Psoas muscle (tissue), 8 donors: ENCODE data around the gene PTPRH. TPM values are rescaled to one million over a fixed set of nuclear protein-coding genes. Genes with fewer than 3 reads are reported as not detected.

Experiments used
- ATAC-seq, 4 donors: fragments of 200-7000 bp; cut with Tn5 transposase; one replicate each; pipeline ENCODE4 v1.9.1; 2020; ENCODE audit warnings: moderate library complexity in 3 of 4, mild to moderate bottlenecking in 2 of 4
- DNase-seq, 2 donors: peaks; one replicate each; pipeline ENCODE4 v3.0.0-alpha.2; 2020
- H3K27ac ChIP-seq: fragments of 200-600 bp; one replicate; pipeline ENCODE4 v1.8.0; 2022
- H3K27me3 ChIP-seq, 3 donors: fragments of 200-600 bp in 1 of 3; one replicate each; pipeline versions ENCODE4 v1.6.1 to v1.8.0; 2013 to 2022; ENCODE audit warnings: low read length in 2 of 3, mild to moderate bottlenecking in 2 of 3, moderate library complexity in 1 of 3; ENCODE audit not compliant: insufficient read depth in 3 of 3
- H3K36me3 ChIP-seq, 2 donors: fragments of 200-600 bp in 1 of 2; one replicate each; pipeline versions ENCODE4 v1.6.1 to v1.8.0; 2013 to 2022; ENCODE audit warnings: low read depth in 1 of 2, mild to moderate bottlenecking in 1 of 2, moderate library complexity in 1 of 2; ENCODE audit not compliant: insufficient read depth in 1 of 2
- H3K4me1 ChIP-seq: fragments of 200-600 bp; one replicate; pipeline ENCODE4 v1.8.0; 2022
- H3K4me3 ChIP-seq: fragments of 200-600 bp; one replicate; pipeline ENCODE4 v1.8.0; 2022; ENCODE audit warnings: mild to moderate bottlenecking
- H3K9me3 ChIP-seq: fragments of 200-600 bp; one replicate; pipeline ENCODE4 v1.8.0; 2022
- WGBS, 3 donors: extraction: QIAGEN DNeasy Blood & Tissue Kit; methylation state at CpG; one replicate each; pipeline versions ENCODE4 v1.1.6 to v1.1.7; 2013; 5-methylcytosine and 5-hydroxymethylcytosine counted together
- intact Hi-C, 2 donors: fragments of 100-400 bp; cut with DNase I; formaldehyde crosslinking; loops; one replicate each; pipeline versions ENCODE4 v1.11.0 to v1.14.2; 2022
- polyA plus RNA-seq, 3 donors: library from polyadenylated mRNA; stranded (reverse); fragments of 200-250 nt; gene quantifications; one replicate each; pipeline ENCODE4 v1.2.3, GENCODE V29; 2013
- total RNA-seq, 4 donors: library from RNA; stranded (reverse); fragmentation: NEBNext Ultra II Directional in 2 of 4; extraction: Animal tissue kit (Norgen Biotek cat#: 25700) in 2 of 4; gene quantifications; one replicate each; pipeline versions ENCODE4 v1.2.1 to v1.2.4, GENCODE V29; 2021 to 2023
- TF ChIP-seq, protein P1 (sequence below): fragments of 200-600 bp; IDR thresholded peaks from one replicate; pipeline ENCODE4 v1.8.0; 2022; ENCODE audit warnings: antibody characterized with exemption
- donor health status: healthy with polysubstance abuse.
- donor health status: DM: no; HTN: no; CAD: no; lungs with moderate emphysema.
- donor health status: Bipolar disorder and iron deficiency.
- donor health status: healthy.
- donor health status: DM: yes; HTN: yes; CAD: no.
- donor health status: DM: no; HTN: no; CAD: no.
- donor health status: DM: no; HTN: no; CAD: no.
- donor health status: DM: yes; HTN: yes; CAD: no.

PTPRH gene
- total and polyA plus RNA-seq, 7 donors: 0.04 to 0.18 (median 0.13) TPM; not detected in 1

DNA sequence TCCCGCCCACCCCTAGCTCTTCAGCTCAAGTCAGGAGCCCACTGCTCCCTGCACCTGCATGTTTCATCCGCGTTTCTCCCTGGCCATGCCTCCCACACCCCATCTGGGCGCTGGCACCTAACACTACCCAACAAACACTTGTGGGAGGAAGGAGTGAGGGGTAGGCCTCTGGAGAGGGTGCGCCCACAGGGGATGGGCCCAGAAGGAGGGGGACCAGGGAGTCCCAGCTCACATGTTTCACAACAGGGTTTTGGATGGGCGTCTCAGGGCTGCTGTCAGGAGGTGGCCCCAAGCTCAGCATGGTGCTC lies 31.4 kb upstream of the PTPRH start:
- intact Hi-C loops: no loop called here
- TF ChIP-seq, protein P1, sequence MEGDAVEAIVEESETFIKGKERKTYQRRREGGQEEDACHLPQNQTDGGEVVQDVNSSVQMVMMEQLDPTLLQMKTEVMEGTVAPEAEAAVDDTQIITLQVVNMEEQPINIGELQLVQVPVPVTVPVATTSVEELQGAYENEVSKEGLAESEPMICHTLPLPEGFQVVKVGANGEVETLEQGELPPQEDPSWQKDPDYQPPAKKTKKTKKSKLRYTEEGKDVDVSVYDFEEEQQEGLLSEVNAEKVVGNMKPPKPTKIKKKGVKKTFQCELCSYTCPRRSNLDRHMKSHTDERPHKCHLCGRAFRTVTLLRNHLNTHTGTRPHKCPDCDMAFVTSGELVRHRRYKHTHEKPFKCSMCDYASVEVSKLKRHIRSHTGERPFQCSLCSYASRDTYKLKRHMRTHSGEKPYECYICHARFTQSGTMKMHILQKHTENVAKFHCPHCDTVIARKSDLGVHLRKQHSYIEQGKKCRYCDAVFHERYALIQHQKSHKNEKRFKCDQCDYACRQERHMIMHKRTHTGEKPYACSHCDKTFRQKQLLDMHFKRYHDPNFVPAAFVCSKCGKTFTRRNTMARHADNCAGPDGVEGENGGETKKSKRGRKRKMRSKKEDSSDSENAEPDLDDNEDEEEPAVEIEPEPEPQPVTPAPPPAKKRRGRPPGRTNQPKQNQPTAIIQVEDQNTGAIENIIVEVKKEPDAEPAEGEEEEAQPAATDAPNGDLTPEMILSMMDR: no peak
- 93 to 98% (median 95%) methylated on average over 6 of the region's 6 CpGs for WGBS, 3 donors
- no peak for ATAC-seq
- Histone ChIP-seq H3K36me3 (peaks cover 17 to 97% of the 10 kb centered on the region in 2 donors), H3K9me3 (no peaks in the 10 kb centered on the region), H3K4me1 (no peaks in the 10 kb centered on the region), H3K27me3 (no peaks in the 10 kb centered on the region), H3K4me3 (no peak overlapping the region), H3K27ac (no peak overlapping the region)
- DNase-seq: no peak

DNA sequence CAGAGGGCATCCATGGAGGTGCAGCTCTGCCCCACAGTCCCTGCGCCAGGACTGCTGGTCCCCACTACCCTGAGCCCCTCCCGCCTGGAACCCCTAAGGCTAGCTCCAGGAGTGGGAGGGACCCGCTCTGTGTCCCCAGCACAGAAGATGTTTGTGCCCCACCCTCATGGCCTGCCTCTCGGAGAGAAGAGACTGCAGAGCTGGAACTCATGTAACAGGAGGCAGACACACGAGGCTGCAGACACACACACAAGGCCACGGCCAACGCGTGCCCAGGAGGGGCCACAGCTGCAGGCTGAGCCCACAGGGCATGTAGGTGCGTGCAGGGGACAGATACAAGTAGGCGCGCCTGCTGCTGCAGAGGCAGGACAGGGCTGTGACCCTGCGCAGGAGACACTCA lies 29.7 kb upstream of the PTPRH start:
- ATAC-seq (no peak), DNase-seq (no peak)
- TF ChIP-seq, protein P1: no peak
- WGBS, 3 donors: 91 to 95% (median 93%) methylated on average over 12 of the region's 12 CpGs
- H3K27ac ChIP-seq: no peak overlapping the region
- no peak overlapping the region for H3K4me3 ChIP-seq
- no peaks in the 10 kb centered on the region for H3K27me3 ChIP-seq
- no peaks in the 10 kb centered on the region for H3K9me3 ChIP-seq
- no peaks in the 10 kb centered on the region for H3K4me1 ChIP-seq
- intact Hi-C loops: no loop called here
- peaks cover 17 to 95% of the 10 kb centered on the region in 2 donors for H3K36me3 ChIP-seq

DNA sequence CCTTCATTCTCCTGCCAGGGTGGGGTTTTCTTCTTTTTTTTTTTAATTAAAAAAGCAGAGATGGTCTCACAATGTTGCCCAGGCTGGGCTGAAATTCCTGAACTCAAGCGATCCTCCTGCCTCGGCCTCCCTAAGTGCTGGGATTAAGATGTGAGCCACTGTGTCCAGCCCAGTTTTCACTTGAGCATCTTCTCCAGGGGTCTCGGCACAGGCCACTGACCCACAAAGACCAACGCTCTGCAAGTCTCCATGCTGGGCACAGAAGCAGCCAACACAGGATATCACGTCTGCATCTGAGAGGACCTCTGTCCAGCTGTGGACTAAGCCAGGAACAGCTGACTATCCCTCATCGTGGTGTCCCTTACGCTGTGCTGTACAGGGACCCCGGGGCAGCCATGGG lies 28.7 kb upstream of the PTPRH start:
- intact Hi-C loops: no loop called here
- Histone ChIP-seq H3K27ac (no peak overlapping the region), H3K4me1 (no peaks in the 10 kb centered on the region), H3K4me3 (no peak overlapping the region), H3K36me3 (peaks cover 17 to 95% of the 10 kb centered on the region in 2 donors), H3K27me3 (no peaks in the 10 kb centered on the region), H3K9me3 (no peaks in the 10 kb centered on the region)
- 83 to 84% (median 84%) methylated on average over 8 of the region's 8 CpGs for WGBS, 3 donors
- ATAC-seq: no peak
- DNase-seq: no peak
- TF ChIP-seq, protein P1: no peak

DNA sequence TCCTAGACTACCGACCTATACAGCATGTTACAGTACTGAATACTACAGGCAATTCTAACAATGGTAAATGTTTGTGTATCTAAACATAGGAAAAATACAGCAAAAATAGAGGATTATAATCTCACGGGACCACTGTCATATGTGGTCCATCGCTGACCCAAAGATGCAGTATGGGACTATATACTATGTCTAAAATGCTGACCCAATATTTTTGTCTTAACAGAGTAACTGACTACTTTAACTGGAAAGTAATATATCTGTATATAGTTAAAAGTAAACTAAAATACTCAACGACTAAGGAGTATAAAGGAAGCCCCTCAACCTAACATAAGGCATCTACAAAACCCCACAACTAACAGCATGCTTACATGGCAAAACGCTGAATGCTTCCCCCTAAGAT lies 23.7 kb upstream of the PTPRH start:
- no peak overlapping the region for H3K4me3 ChIP-seq
- no peaks in the 10 kb centered on the region for H3K27me3 ChIP-seq
- intact Hi-C loops: no loop called here
- no peaks in the 10 kb centered on the region for H3K4me1 ChIP-seq
- DNase-seq: no peak
- 89 to 91% (median 89%) methylated on average over 5 of the region's 5 CpGs for WGBS, 3 donors
- TF ChIP-seq, protein P1: no peak
- H3K36me3 ChIP-seq: peaks cover 12 to 98% of the 10 kb centered on the region in 2 donors
- no peak for ATAC-seq
- H3K9me3 ChIP-seq: no peaks in the 10 kb centered on the region
- H3K27ac ChIP-seq: no peak overlapping the region

DNA sequence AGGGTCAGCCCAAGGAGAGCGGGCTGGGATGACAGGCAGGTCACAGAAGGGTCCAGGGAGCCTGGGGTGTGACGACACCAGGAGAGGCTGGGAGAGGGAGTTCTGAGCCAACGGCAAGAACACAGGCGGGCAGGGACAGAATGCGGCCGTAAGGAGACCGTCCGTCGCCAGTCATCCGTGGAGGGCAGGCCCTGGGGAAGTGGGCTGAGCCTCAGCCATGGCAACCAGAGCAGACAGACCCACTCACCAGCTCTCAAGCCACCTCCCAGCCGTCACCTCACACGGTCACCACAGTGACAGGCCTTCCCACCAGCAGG lies 22.9 kb upstream of the PTPRH start:
- Histone ChIP-seq H3K36me3 (peaks cover 12 to 98% of the 10 kb centered on the region in 2 donors), H3K9me3 (no peaks in the 10 kb centered on the region), H3K27me3 (no peaks in the 10 kb centered on the region), H3K27ac (no peak overlapping the region), H3K4me1 (no peaks in the 10 kb centered on the region), H3K4me3 (no peak overlapping the region)
- TF ChIP-seq, protein P1: no peak
- WGBS, 3 donors: 73 to 85% (median 82%) methylated on average over 12 of the region's 12 CpGs
- DNase-seq (no peak), ATAC-seq (no peak)
- intact Hi-C loops: no loop called here
